OCI-LY7 (cell line): Measurements from ENCODE around the gene PLEKHM3.

Experiments
- EZH2phosphoT487 ChIP-seq: fragments of 200-600 bp; sonication (generic); IDR thresholded peaks from 2 replicates; pipeline ENCODE4 v1.6.1; 2018; ENCODE audit warnings: low read depth, borderline replicate concordance, mild to moderate bottlenecking, mixed run types, antibody characterized with exemption, low read length, moderate library complexity, mixed read lengths
- TF ChIP-seq, protein P1 (sequence below): fragments of 200-600 bp; sonication (generic); conservative IDR thresholded peaks from 2 replicates; pipeline ENCODE4 v1.5.1; 2014; ENCODE audit warnings: mild to moderate bottlenecking, antibody characterized with exemption, low read length, moderate library complexity, mixed read lengths

- TF ChIP-seq, protein P1, sequence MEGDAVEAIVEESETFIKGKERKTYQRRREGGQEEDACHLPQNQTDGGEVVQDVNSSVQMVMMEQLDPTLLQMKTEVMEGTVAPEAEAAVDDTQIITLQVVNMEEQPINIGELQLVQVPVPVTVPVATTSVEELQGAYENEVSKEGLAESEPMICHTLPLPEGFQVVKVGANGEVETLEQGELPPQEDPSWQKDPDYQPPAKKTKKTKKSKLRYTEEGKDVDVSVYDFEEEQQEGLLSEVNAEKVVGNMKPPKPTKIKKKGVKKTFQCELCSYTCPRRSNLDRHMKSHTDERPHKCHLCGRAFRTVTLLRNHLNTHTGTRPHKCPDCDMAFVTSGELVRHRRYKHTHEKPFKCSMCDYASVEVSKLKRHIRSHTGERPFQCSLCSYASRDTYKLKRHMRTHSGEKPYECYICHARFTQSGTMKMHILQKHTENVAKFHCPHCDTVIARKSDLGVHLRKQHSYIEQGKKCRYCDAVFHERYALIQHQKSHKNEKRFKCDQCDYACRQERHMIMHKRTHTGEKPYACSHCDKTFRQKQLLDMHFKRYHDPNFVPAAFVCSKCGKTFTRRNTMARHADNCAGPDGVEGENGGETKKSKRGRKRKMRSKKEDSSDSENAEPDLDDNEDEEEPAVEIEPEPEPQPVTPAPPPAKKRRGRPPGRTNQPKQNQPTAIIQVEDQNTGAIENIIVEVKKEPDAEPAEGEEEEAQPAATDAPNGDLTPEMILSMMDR = no peak
- no peak for TF ChIP-seq EZH2phosphoT487
Observed at GRCh38 chr2:207848545-207848928, 176.8 kb downstream of the PLEKHM3 start.
